HG02571 (cell line): ENCODE data around the gene CUX1.
"Not testable (repeated sequence)": the region's sequence is repeated elsewhere in the genome, so short reads cannot be mapped to it uniquely, and the experiment has no call there.

ENCODE experiments used
- ATAC-seq: cut with Tn5 transposase; IDR thresholded peaks from one replicate; pipeline ENCODE4 v1.9.1; 2021; ENCODE audit warnings: mild to moderate bottlenecking, moderate library complexity; ENCODE audit not compliant: unreplicated experiment

Gene CUX1

DNA sequence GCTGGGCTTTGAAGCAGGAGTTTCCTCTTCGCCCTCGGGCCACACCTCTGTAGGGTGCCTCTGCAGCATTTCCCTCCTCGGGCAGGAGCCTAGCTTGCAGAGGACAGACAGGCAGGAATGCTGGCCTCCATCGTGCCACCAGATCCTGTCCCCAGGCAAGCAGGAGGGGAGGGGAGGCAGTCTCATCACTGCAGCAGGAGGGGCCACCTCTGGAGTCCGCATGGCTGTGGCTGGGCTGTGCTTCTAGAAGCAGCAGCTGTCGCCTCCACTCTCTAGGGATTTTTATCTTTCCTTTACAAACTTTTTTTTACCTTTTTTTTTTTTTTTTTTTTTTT, 181.4 kb downstream of the CUX1 start:
- no peak for ATAC-seq

DNA sequence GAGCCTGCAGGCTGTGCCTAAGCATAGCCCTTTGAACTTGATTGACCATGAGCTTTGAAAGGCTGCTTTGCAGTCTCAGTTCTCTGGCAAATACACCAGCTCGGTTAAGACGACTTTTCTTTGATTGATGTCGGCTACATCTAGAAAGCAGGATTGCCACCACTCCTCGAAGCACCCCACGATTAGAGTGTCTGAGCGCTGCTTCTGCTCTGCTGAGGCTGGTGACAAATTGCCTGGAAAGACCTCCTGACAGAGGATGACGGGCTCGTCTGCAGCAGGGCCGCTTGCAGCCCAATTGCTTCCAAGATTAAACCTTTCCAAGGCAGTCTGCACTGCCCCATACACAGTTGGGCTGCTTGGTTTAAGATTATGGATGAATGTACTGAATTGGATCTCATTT, 182.0 kb downstream of the CUX1 start:
- ATAC-seq: no peak

DNA sequence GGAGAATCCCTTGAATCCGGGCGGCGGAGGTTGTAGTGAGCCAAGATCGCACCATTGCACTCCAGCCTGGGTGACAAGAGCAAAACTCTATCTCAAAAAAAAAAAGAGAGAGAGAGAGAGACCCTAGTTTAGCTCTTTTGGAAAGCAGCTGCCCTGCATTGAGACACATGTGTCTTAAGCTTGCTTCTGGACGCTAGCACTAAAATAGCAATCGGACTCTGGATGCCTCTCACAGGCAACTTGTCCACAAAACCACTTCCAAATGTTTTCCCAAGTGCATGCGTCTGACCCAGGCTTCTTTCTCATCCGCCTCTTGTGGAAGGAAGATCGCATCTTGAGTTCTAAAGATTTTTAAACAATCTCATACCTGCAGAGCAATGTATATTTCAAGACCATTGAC, 182.7 kb downstream of the CUX1 start:
- ATAC-seq: no peak

GRCh38 chr7:102004229-102004628, 186.8 kb downstream of the CUX1 start:
- no peak for ATAC-seq

DNA sequence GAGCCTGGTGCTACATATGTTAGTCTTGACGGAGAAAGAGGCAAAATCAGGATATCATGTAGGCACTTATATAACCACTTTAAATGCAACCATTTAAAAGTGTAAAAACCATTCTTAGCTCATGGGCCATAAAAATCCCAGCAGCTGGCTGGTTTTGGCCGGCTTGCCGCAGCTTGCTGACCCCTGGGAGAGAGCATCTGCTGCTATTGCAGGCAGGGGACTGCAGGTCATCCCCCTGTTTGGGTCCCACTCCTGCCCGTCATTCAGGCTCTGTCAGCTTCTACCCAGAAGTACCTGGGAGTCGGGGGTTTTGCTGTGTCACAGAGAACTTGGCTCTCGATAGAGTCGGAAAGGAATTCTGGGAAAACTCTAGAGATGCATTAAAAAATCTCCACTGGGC, 187.4 kb downstream of the CUX1 start:
- no peak for ATAC-seq

GRCh38 chr7:102005933-102006480, 188.6 kb downstream of the CUX1 start:
- no peak for ATAC-seq

- ATAC-seq: no peak
These were observed 189.3 kb downstream of the CUX1 start for GRCh38 chr7:102006695-102007094.

DNA sequence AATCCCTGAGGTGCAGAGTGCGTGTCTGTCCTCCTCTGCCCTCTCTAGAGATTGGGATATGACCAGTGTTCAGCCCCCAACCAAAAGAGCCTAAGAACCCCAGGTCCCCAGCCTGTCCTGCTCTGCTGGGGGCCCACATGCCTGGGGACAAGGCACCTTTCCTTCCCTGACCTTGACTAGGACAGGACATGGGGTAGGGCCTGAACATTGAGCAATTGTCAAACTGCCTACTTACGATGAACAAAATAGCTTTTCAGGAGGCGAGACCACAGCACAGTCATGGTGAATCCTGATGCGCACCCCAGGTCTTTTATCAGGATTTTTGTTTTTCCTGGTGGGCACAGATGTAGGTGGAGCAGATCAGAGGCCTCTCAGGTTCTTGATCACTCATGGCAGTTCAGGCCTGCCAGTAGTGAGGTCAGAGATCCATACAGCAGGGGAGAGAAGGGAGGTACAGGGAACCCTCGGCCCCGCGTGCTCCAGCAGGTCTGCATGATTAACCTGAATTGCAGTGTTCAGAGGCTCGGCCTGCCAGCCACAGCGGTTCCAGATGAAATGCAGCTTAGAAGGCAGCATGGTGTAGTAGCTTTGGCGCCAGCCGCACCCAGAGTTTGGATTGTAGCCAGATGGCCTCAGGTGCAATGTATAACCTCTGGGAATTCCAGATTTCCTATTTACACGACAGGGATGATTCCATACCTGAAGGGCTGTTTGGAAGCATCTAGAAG, 191.3 kb downstream of the CUX1 start:
- no peak for ATAC-seq

- ATAC-seq: no peak
These were observed 192.2 kb downstream of the CUX1 start for GRCh38 chr7:102009628-102010027.

- not testable (repeated sequence) for ATAC-seq
These were observed 194.8 kb downstream of the CUX1 start for GRCh38 chr7:102012112-102012830.

DNA sequence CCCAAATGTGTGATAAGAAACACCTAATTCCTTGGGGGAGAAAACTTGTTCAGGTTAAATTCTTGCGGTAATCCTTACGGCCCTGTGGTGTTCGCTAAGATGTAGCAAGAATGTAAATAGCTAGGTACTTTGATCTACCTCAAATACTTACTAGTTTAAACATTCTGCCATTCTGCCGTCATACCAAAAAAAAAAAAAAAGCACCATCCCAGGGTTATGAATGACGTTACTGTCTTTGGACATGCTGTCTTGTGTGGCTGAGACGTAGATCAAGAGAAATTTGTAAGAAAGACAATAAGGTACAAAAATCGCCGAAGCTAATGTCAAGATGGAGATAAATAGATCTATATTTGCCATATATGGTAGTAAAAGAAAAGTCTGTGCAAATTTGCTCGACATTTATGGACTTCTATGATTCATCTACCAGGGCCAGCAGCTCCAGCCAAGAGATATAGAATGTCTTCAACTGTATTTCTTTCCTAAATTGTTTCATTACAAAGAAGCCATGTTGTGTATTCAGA, 195.6 kb downstream of the CUX1 start:
- no peak for ATAC-seq

- ATAC-seq: no peak
These were observed 201.4 kb downstream of the CUX1 start for GRCh38 chr7:102018876-102019275.

DNA sequence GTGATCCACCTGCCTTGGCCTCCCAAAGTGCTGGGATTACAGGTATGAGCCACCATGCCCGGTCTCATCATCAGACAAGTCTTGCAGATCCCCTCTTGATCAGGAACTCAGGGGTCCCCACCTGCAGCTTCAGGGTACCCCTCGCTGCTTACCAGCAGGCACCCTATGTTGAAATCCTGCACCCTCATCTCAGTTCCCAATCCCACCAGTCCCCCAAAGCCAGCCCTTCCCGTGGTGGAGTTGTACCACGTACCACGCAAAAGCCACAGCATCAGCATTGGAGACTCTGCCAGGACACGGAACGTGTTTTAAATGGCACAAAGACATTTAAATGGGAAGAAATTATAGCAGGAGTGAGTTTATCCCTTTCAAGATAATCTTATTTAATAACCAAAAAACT, 202.0 kb downstream of the CUX1 start:
- no peak for ATAC-seq

- ATAC-seq: no peak
These were observed 204.6 kb downstream of the CUX1 start for GRCh38 chr7:102021841-102022618.

- ATAC-seq: no peak
These were observed 206.8 kb downstream of the CUX1 start for GRCh38 chr7:102024005-102024768.

GRCh38 chr7:102024769-102025391, 207.5 kb downstream of the CUX1 start:
- ATAC-seq: no peak

DNA sequence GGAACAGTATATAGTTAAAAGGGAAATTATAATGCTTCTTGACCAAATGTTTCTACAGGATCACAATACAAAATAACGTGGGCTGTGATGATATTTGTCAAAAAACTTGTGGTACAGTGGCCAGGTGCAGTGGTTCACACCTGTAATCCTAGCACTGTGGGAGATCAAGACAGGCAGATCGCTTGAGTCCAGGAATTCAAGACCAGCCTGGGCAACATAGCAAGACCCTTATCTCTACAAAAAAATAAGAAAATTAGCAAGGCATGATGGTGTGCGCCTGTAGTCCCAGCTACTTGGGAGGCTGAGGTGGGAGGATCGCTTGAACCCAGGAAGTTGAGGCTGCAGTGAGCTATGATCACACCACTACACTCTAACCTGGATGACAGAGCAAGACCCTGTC, 208.4 kb downstream of the CUX1 start:
- ATAC-seq: not testable (repeated sequence)

DNA sequence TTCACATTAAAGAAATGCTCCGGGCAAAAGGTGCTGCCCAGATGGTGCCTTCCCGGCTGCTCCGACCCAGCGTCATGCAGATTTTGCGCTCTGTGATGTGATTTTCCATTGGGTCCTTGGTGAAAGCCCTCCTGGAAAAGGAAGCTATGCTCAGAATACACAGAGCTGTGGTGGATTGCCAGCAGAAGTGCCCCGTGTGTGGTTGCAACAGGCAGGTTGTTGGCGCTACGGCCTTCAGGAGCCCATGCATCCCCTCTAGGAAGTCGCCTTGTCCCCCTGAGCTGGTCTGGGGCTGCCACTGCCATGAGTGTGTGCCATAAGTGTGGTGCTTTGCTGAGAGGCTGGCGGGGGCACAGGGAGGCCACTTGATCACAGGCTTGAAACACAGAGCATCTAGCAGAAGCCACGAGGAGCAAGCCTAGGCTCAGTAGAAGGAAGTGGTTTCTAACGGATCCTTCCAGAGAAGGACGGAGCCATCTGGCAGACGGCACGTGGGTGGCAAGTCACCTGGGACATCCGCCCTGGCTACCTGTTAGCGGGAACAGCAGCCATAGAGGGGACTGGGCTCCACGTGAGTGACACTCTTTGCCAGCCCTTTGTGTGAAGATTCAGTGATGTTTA, 210.9 kb downstream of the CUX1 start:
- no peak for ATAC-seq

GRCh38 chr7:102029616-102030015, 212.2 kb downstream of the CUX1 start:
- no peak for ATAC-seq

DNA sequence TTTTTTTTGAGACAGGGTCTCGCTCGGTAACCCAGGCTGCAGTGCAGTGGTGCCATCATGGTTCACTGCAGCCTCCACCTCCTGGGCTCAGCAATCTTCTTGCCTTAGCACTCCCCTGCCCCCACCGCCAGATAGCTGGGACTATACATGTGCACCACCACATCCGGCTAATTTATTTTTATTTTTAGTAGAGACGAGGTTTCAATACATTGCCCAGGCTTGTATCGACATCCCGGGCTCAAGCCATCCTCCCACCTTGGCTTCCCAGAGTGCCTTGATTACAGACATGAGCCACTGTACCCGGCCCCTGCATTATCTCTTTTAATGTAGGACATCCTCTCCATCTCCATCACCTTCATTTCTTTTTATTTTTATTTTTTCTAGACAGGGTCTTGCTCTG, 213.3 kb downstream of the CUX1 start:
- no peak for ATAC-seq
